ENCODE data around the gene RAC3. TPM values are rescaled to one million over a fixed set of nuclear protein-coding genes. Genes with fewer than 3 reads are reported as not detected.
"Not testable (repeated sequence)": the region's sequence is repeated elsewhere in the genome, so short reads cannot be mapped to it uniquely, and the experiment has no call there.

The RAC3 gene
- total RNA-seq, 4 donors from 2014 or later, result 2.4 to 14.7 (median 5.4) TPM

GRCh38 chr17:82035956-82036633 lies 4.6 kb downstream of the RAC3 start:
- Histone ChIP-seq H3K4me3 (peak overlapping the region; percentile 43 to 74 (median 58)), H3K36me3 (peaks cover 0 to 8% (median 0%) of the 10 kb centered on the region in 3 donors), H3K4me1 (peaks cover 6 to 40% (median 21%) of the 10 kb centered on the region in 4 donors), H3K27me3 (peaks cover 0 to 12% of the 10 kb centered on the region in 2 donors), H3K9me3 (no peaks in the 10 kb centered on the region), H3K27ac (peak overlapping the region; percentile 91 to 98 (median 96))
- WGBS, 2 donors, result 75 to 82% methylated on average over 13 to 18 of the region's 20 CpGs
- no peak for TF ChIP-seq EP300 (IDR thresholded peaks at IDR 0.05)
- TF ChIP-seq POLR2A (IDR thresholded peaks at IDR 0.05), result no peak
- no peak for TF ChIP-seq CTCF (IDR thresholded peaks at IDR 0.05)
- DNase-seq (ENCODE audit: low spot score in 2 of 2), result no peak

GRCh38 chr17:82036634-82037091 lies 5.2 kb downstream of the RAC3 start:
- no peak for TF ChIP-seq POLR2A (IDR thresholded peaks at IDR 0.05)
- TF ChIP-seq EP300 (IDR thresholded peaks at IDR 0.05), result no peak
- TF ChIP-seq CTCF (IDR thresholded peaks at IDR 0.05), result no peak
- WGBS, 2 donors, result 43 to 69% methylated on average over 7 to 23 of the region's 23 CpGs
- peaks cover 0 to 8% (median 0%) of the 10 kb centered on the region in 3 donors for H3K36me3 ChIP-seq
- peaks cover 0 to 12% of the 10 kb centered on the region in 2 donors for H3K27me3 ChIP-seq
- H3K4me3 ChIP-seq, result peak overlapping the region; percentile 43 to 74 (median 58)
- DNase-seq (ENCODE audit: low spot score in 2 of 2), result no peak
- H3K27ac ChIP-seq, result peak overlapping the region; percentile 91 to 98 (median 96)
- peaks cover 6 to 38% (median 20%) of the 10 kb centered on the region in 4 donors for H3K4me1 ChIP-seq
- H3K9me3 ChIP-seq, result no peaks in the 10 kb centered on the region

GRCh38 chr17:82037092-82037888 lies 5.8 kb downstream of the RAC3 start, which contains the start of gene DCXR:
Gene DCXR, minus strand, starts transcription at chr17:82037697. Its CDS starts 15 bp downstream, at chr17:82037682.
- Histone ChIP-seq H3K27me3 (peaks cover 0 to 8% of the 10 kb centered on the region in 2 donors), H3K4me3 (peak within 1 kb of the TSS; percentile 43 to 74 (median 58)), H3K9me3 (no peaks in the 10 kb centered on the region), H3K27ac (peak within 1 kb of the TSS; percentile 91 to 98 (median 96)), H3K4me1 (peaks cover 6 to 33% (median 15%) of the 10 kb centered on the region in 4 donors), H3K36me3 (peaks cover 0 to 8% (median 0%) of the 10 kb centered on the region in 3 donors)
- TF ChIP-seq POLR2A (IDR thresholded peaks at IDR 0.05), result peak; percentile 93 to 99
- peak; percentile 69 to 91 (median 84) for TF ChIP-seq CTCF (IDR thresholded peaks at IDR 0.05)
- peak; percentile 73 to 100 for TF ChIP-seq EP300 (IDR thresholded peaks at IDR 0.05)
- peak; percentile 96 to 97 for DNase-seq (ENCODE audit: low spot score in 2 of 2)
- WGBS, 2 donors, result 0 to 1% methylated on average over 32 to 66 of the region's 92 CpGs

GRCh38 chr17:82037889-82038195 lies 6.4 kb downstream of the RAC3 start:
- Histone ChIP-seq H3K36me3 (peaks cover 0 to 8% (median 0%) of the 10 kb centered on the region in 3 donors), H3K27ac (peak overlapping the region; percentile 91 to 98 (median 96)), H3K4me3 (peak overlapping the region; percentile 43 to 74 (median 58)), H3K27me3 (peaks cover 0 to 3% of the 10 kb centered on the region in 2 donors), H3K4me1 (peaks cover 6 to 28% (median 14%) of the 10 kb centered on the region in 4 donors), H3K9me3 (no peaks in the 10 kb centered on the region)
- no peak for DNase-seq (ENCODE audit: low spot score in 2 of 2)
- no peak for TF ChIP-seq EP300 (IDR thresholded peaks at IDR 0.05)
- no peak for TF ChIP-seq POLR2A (IDR thresholded peaks at IDR 0.05)
- no peak for TF ChIP-seq CTCF (IDR thresholded peaks at IDR 0.05)
- WGBS, 2 donors, result 7 to 9% methylated on average over 10 of the region's 10 CpGs

GRCh38 chr17:82038796-82039409 lies 7.4 kb downstream of the RAC3 start:
- DNase-seq (ENCODE audit: low spot score in 2 of 2); H3K36me3 ChIP-seq; H3K27me3 ChIP-seq; H3K4me3 ChIP-seq; H3K9me3 ChIP-seq: not testable (repeated sequence)
- WGBS, 2 donors, result 77 to 85% methylated on average over 16 of the region's 16 CpGs
- H3K4me1 ChIP-seq, result peaks cover 6 to 26% (median 14%) of the 10 kb centered on the region in 4 donors
- H3K27ac ChIP-seq, result peak overlapping the region in 2 of 4 donors; percentile 98

Data from tibial nerve (tissue), 4 donors.